Measurements from ENCODE around the gene RNASEL.

GRCh38 chr1:182627622-182628021, 38.6 kb upstream of the RNASEL start:
- TF ChIP-seq CTCF (IDR thresholded peaks at IDR 0.05) (no peak), POLR2A (IDR thresholded peaks at IDR 0.05) (no peak)

Measured in body of pancreas (tissue), 4 donors.